ENCODE data around the gene RAB4B.

Gene RAB4B

DNA sequence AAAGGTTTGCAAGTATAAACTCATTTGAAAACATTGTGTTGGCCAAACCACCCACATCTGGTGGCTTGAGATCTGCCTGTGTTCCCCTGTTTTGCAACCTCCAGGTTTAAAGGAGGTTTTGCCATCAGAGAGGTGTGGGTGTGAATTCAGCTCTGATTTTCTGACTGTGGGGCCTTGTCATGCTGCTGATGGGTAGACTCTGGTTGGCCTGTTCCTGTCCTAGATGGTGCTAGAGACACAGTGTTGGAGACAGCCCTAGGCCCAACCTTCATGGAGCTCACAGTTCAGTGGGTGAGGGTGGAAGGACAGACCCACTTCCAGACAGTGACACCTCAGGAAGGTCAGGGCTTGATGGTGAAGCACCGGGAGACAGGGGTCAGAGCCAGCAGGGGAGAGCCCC is 7.5 kb downstream of the RAB4B start:
- no peaks in the 10 kb centered on the region for H3K4me1 ChIP-seq (ENCODE audit: insufficient read depth, low read length, poor library complexity, severe bottlenecking)
- no peak overlapping the region for H3K4me2 ChIP-seq (ENCODE audit: low read depth, low read length, poor library complexity, severe bottlenecking)
- no peaks in the 10 kb centered on the region for H4K20me1 ChIP-seq (ENCODE audit: insufficient read depth, low read length, poor library complexity, severe bottlenecking)
- no peaks in the 10 kb centered on the region for H3K9me3 ChIP-seq (ENCODE audit: insufficient read depth, low read depth, low read length)
- no peaks in the 10 kb centered on the region for H3K9me2 ChIP-seq (replicated peaks; ENCODE audit: low read depth, low read length)
- H3K4me3 ChIP-seq (ENCODE audit: low read length, poor library complexity, severe bottlenecking), result no peak overlapping the region
- H3K36me3 ChIP-seq (ENCODE audit: insufficient read depth, low read length), result no peaks in the 10 kb centered on the region
- TF ChIP-seq, protein P1, sequence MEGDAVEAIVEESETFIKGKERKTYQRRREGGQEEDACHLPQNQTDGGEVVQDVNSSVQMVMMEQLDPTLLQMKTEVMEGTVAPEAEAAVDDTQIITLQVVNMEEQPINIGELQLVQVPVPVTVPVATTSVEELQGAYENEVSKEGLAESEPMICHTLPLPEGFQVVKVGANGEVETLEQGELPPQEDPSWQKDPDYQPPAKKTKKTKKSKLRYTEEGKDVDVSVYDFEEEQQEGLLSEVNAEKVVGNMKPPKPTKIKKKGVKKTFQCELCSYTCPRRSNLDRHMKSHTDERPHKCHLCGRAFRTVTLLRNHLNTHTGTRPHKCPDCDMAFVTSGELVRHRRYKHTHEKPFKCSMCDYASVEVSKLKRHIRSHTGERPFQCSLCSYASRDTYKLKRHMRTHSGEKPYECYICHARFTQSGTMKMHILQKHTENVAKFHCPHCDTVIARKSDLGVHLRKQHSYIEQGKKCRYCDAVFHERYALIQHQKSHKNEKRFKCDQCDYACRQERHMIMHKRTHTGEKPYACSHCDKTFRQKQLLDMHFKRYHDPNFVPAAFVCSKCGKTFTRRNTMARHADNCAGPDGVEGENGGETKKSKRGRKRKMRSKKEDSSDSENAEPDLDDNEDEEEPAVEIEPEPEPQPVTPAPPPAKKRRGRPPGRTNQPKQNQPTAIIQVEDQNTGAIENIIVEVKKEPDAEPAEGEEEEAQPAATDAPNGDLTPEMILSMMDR (conservative IDR thresholded peaks at IDR 0.05; ENCODE audit: low read length), result no peak
- TF ChIP-seq EZH2phosphoT487 (IDR thresholded peaks at IDR 0.05; ENCODE audit: borderline replicate concordance), result no peak
- no peak overlapping the region for H2AFZ ChIP-seq (ENCODE audit: low read length)
- no peaks in the 10 kb centered on the region for H3K27me3 ChIP-seq (ENCODE audit: insufficient read depth, low read length, poor library complexity, severe bottlenecking)
- no peaks in the 10 kb centered on the region for H3F3A ChIP-seq (ENCODE audit: low read depth)
- H3K79me2 ChIP-seq (ENCODE audit: insufficient read depth, low read length), result no peaks in the 10 kb centered on the region
- H3K9ac ChIP-seq (ENCODE audit: low read depth, low read length, poor library complexity, severe bottlenecking), result no peak overlapping the region

GRCh38 chr19:40786060-40787037 is 8.3 kb downstream of the RAB4B start:
- Histone ChIP-seq H3K9me3 (ENCODE audit: insufficient read depth, low read depth, low read length) (no peaks in the 10 kb centered on the region), H3K9ac (ENCODE audit: low read depth, low read length, poor library complexity, severe bottlenecking) (no peak overlapping the region), H3K79me2 (ENCODE audit: insufficient read depth, low read length) (no peaks in the 10 kb centered on the region), H3K4me1 (ENCODE audit: insufficient read depth, low read length, poor library complexity, severe bottlenecking) (no peaks in the 10 kb centered on the region), H3K4me3 (ENCODE audit: low read length, poor library complexity, severe bottlenecking) (no peak overlapping the region), H4K20me1 (ENCODE audit: insufficient read depth, low read length, poor library complexity, severe bottlenecking) (no peaks in the 10 kb centered on the region), H2AFZ (ENCODE audit: low read length) (no peak overlapping the region), H3F3A (ENCODE audit: low read depth) (no peaks in the 10 kb centered on the region), H3K4me2 (ENCODE audit: low read depth, low read length, poor library complexity, severe bottlenecking) (no peak overlapping the region), H3K9me2 (replicated peaks; ENCODE audit: low read depth, low read length) (no peaks in the 10 kb centered on the region), H3K27me3 (ENCODE audit: insufficient read depth, low read length, poor library complexity, severe bottlenecking) (no peaks in the 10 kb centered on the region), H3K36me3 (ENCODE audit: insufficient read depth, low read length) (no peaks in the 10 kb centered on the region)
- no peak for TF ChIP-seq EZH2phosphoT487 (IDR thresholded peaks at IDR 0.05; ENCODE audit: borderline replicate concordance)
- TF ChIP-seq, protein P1 (conservative IDR thresholded peaks at IDR 0.05; ENCODE audit: low read length), result no peak

- no peaks in the 10 kb centered on the region for H3K79me2 ChIP-seq (ENCODE audit: insufficient read depth, low read length)
- no peaks in the 10 kb centered on the region for H4K20me1 ChIP-seq (ENCODE audit: insufficient read depth, low read length, poor library complexity, severe bottlenecking)
- no peaks in the 10 kb centered on the region for H3K9me3 ChIP-seq (ENCODE audit: insufficient read depth, low read depth, low read length)
- no peak overlapping the region for H3K4me2 ChIP-seq (ENCODE audit: low read depth, low read length, poor library complexity, severe bottlenecking)
- no peak overlapping the region for H3K9ac ChIP-seq (ENCODE audit: low read depth, low read length, poor library complexity, severe bottlenecking)
- H3K9me2 ChIP-seq (replicated peaks; ENCODE audit: low read depth, low read length), result no peaks in the 10 kb centered on the region
- H3K4me3 ChIP-seq (ENCODE audit: low read length, poor library complexity, severe bottlenecking), result no peak overlapping the region
- H2AFZ ChIP-seq (ENCODE audit: low read length), result no peak overlapping the region
- H3K4me1 ChIP-seq (ENCODE audit: insufficient read depth, low read length, poor library complexity, severe bottlenecking), result no peaks in the 10 kb centered on the region
- H3K27me3 ChIP-seq (ENCODE audit: insufficient read depth, low read length, poor library complexity, severe bottlenecking), result no peaks in the 10 kb centered on the region
- TF ChIP-seq, protein P1 (conservative IDR thresholded peaks at IDR 0.05; ENCODE audit: low read length), result no peak
- TF ChIP-seq EZH2phosphoT487 (IDR thresholded peaks at IDR 0.05; ENCODE audit: borderline replicate concordance), result no peak
- no peaks in the 10 kb centered on the region for H3K36me3 ChIP-seq (ENCODE audit: insufficient read depth, low read length)
- no peaks in the 10 kb centered on the region for H3F3A ChIP-seq (ENCODE audit: low read depth)
These were observed 13.3 kb downstream of the RAB4B start for GRCh38 chr19:40791349-40791748.

Measured in Loucy (cell line).